SK-N-SH treated with all-trans-retinoic acid at 6 μM for 48 hours (cell line): ENCODE measurements around the gene RNF166.

ENCODE experiments used
- ATAC-seq: fragments of 200-7000 bp; cut with Tn5 transposase; 3 replicates; pipeline ENCODE4 v1.9.1; 2020; ENCODE audit warnings: mild to moderate bottlenecking, moderate library complexity
- ARNTL ChIP-seq: fragments of 450-650 bp; formaldehyde crosslinking; IDR thresholded peaks from 2 replicates; pipeline ENCODE4 v1.5.0; 2020; ENCODE audit warnings: low read depth, mild to moderate bottlenecking, moderate library complexity, borderline replicate concordance
- BACH2 ChIP-seq: fragments of 250-450 bp; sonication (Bioruptor Pico); IDR thresholded peaks from 2 replicates; pipeline ENCODE4 v1.9.0; 2021; ENCODE audit warnings: mild to moderate bottlenecking, borderline replicate concordance
- CSDC2 ChIP-seq: fragments of 250-450 bp; sonication (Bioruptor Pico); IDR thresholded peaks from 2 replicates; pipeline ENCODE4 v1.5.0; 2020; ENCODE audit warnings: mild to moderate bottlenecking, moderate library complexity
- GLIS3 ChIP-seq: fragments of 250-450 bp; sonication (Bioruptor Pico); IDR thresholded peaks from 2 replicates; pipeline ENCODE4 v1.5.0; 2020; ENCODE audit warnings: mild to moderate bottlenecking, moderate library complexity
- ISL1 ChIP-seq: fragments of 250-450 bp; sonication (Bioruptor Pico); IDR thresholded peaks from 2 replicates; pipeline ENCODE4 v2.1.2; 2022; ENCODE audit warnings: mild to moderate bottlenecking, moderate library complexity
- OSR1 ChIP-seq: fragments of 250-450 bp; sonication (Bioruptor Pico); IDR thresholded peaks from 2 replicates; pipeline ENCODE4 v1.8.0; 2022; ENCODE audit warnings: moderate library complexity, mild to moderate bottlenecking, inconsistent platforms
- PPARA ChIP-seq: fragments of 250-450 bp; sonication (Bioruptor Pico); IDR thresholded peaks from 2 replicates; pipeline ENCODE4 v1.5.0; 2020; ENCODE audit warnings: mild to moderate bottlenecking, borderline replicate concordance
- RARB ChIP-seq: fragments of 250-450 bp; sonication (Bioruptor Pico); IDR thresholded peaks from 2 replicates; pipeline ENCODE4 v1.8.0; 2021; ENCODE audit warnings: mild to moderate bottlenecking, moderate library complexity
- TCF4 ChIP-seq: fragments of 250-450 bp; sonication (Bioruptor Pico); IDR thresholded peaks from 2 replicates; pipeline ENCODE4 v1.8.0; 2021; ENCODE audit warnings: mild to moderate bottlenecking, moderate library complexity, borderline replicate concordance
- TOX ChIP-seq: fragments of 250-450 bp; sonication (Bioruptor Pico); IDR thresholded peaks from 2 replicates; pipeline ENCODE4 v1.8.0; 2021; ENCODE audit warnings: mild to moderate bottlenecking, moderate library complexity, borderline replicate concordance
- ZC3H10 ChIP-seq: fragments of 250-450 bp; sonication (Bioruptor Pico); IDR thresholded peaks from 2 replicates; pipeline ENCODE4 v1.5.1; 2021; ENCODE audit warnings: mild to moderate bottlenecking, moderate library complexity
- ZFP3 ChIP-seq: fragments of 250-450 bp; sonication (Bioruptor Pico); IDR thresholded peaks from 2 replicates; pipeline ENCODE4 v1.5.0; 2020; ENCODE audit warnings: mild to moderate bottlenecking, moderate library complexity
- ZFP30 ChIP-seq: fragments of 450-650 bp; formaldehyde crosslinking; IDR thresholded peaks from 2 replicates; pipeline ENCODE4 v1.5.0; 2022; ENCODE audit warnings: mild to moderate bottlenecking, moderate library complexity
- ZNF565 ChIP-seq: fragments of 450-650 bp; formaldehyde crosslinking; conservative IDR thresholded peaks from 2 replicates; pipeline ENCODE4 v1.5.0; 2020; ENCODE audit warnings: low read depth, mild to moderate bottlenecking, moderate library complexity
- ZNF70 ChIP-seq: fragments of 450-650 bp; formaldehyde crosslinking; IDR thresholded peaks from 2 replicates; pipeline ENCODE4 v1.5.0; 2020; ENCODE audit warnings: mild to moderate bottlenecking, moderate library complexity
- TF ChIP-seq, protein P1 (sequence below): fragments of 250-450 bp; sonication (Bioruptor Pico); IDR thresholded peaks from 2 replicates; pipeline ENCODE4 v1.5.1; 2021; ENCODE audit warnings: mild to moderate bottlenecking, moderate library complexity
- TF ChIP-seq, protein P2 (sequence below): fragments of 250-450 bp; sonication (Bioruptor Pico); IDR thresholded peaks from 2 replicates; pipeline ENCODE4 v1.8.0; 2020; ENCODE audit warnings: mild to moderate bottlenecking, moderate library complexity, borderline replicate concordance
- TF ChIP-seq, protein P3 (sequence below): fragments of 250-450 bp; sonication (Bioruptor Pico); IDR thresholded peaks from 2 replicates; pipeline ENCODE4 v1.8.0; 2021; ENCODE audit warnings: low read depth, mild to moderate bottlenecking, moderate library complexity, borderline replicate concordance
- TF ChIP-seq, protein P4 (sequence below): fragments of 250-450 bp; sonication (Bioruptor Pico); IDR thresholded peaks from 2 replicates; pipeline ENCODE4 v1.5.1; 2020; ENCODE audit warnings: low read depth, mild to moderate bottlenecking, moderate library complexity

RNF166 gene

DNA sequence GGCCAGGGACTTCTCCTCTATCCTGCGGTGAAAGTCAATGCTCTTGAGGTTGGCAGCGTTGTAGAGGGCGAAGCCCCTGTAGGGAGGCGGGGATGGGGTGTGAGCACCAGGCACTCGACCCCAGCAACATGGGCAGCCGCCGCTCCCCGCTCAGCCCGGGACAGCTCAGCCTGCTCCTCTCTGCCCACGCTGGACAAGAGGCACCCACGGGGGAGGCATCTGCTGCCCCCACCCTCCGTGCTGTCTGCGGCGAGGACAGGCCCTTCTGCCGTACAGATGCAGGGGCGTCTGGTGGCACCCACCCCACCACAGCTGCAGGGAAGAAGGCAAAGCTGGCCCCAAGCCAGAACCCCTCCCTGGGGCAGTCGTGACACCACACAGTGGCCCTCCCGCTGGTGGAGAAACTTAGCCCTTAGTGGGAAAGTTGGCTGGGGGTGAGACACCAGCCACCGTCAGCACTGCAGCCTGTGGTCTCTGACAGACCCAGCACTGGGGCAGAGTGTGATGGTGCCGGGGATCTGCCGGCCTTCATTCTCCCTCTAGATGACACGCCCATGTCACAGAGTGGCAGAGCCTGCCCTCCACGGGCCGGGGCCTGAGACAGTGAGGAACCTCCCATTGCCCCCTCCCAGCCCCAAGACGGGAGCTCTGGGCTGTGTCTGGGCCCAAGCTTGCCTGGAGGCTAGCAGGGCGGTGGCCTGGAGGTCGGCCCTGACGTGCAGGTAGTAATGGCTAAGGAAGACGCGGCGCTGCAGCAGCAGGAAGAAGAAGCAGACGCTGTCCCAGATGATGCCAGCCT lies 19.6 kb upstream of the RNF166 start:
- TF ChIP-seq, protein P1, sequence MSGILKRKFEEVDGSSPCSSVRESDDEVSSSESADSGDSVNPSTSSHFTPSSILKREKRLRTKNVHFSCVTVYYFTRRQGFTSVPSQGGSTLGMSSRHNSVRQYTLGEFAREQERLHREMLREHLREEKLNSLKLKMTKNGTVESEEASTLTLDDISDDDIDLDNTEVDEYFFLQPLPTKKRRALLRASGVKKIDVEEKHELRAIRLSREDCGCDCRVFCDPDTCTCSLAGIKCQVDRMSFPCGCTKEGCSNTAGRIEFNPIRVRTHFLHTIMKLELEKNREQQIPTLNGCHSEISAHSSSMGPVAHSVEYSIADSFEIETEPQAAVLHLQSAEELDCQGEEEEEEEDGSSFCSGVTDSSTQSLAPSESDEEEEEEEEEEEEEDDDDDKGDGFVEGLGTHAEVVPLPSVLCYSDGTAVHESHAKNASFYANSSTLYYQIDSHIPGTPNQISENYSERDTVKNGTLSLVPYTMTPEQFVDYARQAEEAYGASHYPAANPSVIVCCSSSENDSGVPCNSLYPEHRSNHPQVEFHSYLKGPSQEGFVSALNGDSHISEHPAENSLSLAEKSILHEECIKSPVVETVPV: no peak
- TF ChIP-seq ZFP3 (CRISPR knock-in tag) (no peak), ZNF70 (no peak), ARNTL (CRISPR knock-in tag) (no peak), PPARA (CRISPR knock-in tag) (no peak), OSR1 (CRISPR knock-in tag) (no peak), ZNF565 (CRISPR knock-in tag) (no peak), GLIS3 (no peak), ZFP30 (no peak), BACH2 (CRISPR knock-in tag) (no peak)
- TF ChIP-seq, protein P2, sequence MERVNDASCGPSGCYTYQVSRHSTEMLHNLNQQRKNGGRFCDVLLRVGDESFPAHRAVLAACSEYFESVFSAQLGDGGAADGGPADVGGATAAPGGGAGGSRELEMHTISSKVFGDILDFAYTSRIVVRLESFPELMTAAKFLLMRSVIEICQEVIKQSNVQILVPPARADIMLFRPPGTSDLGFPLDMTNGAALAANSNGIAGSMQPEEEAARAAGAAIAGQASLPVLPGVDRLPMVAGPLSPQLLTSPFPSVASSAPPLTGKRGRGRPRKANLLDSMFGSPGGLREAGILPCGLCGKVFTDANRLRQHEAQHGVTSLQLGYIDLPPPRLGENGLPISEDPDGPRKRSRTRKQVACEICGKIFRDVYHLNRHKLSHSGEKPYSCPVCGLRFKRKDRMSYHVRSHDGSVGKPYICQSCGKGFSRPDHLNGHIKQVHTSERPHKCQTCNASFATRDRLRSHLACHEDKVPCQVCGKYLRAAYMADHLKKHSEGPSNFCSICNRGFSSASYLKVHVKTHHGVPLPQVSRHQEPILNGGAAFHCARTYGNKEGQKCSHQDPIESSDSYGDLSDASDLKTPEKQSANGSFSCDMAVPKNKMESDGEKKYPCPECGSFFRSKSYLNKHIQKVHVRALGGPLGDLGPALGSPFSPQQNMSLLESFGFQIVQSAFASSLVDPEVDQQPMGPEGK: no peak
- TF ChIP-seq, all 23 proteins: peak for 0

DNA sequence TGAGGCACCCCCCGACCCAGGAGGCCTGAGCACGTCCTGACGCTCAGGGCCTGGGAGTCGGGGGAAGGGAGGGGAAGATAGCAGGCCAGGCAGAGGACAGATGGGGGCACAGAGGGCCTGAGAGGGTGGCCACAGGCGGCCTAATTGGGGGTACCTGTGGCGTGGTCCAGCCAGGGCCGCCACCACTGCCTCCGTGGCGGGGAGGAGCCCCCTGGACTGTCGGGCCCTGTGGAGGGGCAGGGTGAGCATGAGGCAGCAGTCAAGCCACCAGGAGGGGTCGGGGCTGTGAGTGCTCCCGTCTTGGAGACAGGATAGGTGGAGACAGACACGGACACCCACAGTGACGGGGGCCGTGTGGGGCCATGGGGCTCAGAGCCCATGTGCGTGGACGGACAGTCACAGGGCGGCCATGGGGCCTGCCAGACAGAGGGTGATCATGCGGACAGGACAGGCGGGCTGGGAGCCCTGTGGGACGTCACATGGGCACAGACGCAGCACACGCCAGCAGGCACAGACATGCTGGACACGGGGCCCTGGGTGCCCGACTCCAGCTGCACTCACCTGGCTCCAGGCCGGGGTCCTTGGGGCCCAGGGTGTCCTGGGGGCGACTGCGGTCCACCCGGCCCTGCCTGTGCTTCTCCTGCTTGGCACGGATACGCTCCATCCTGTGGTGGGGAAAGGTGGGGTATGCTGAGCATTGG lies 18.8 kb upstream of the RNF166 start:
- TF ChIP-seq ISL1 (CRISPR knock-in tag) (no peak), TCF4 (CRISPR knock-in tag) (no peak), TOX (CRISPR knock-in tag) (no peak), ZFP3 (CRISPR knock-in tag) (no peak), PPARA (CRISPR knock-in tag) (no peak), ZNF565 (CRISPR knock-in tag) (no peak), ARNTL (CRISPR knock-in tag) (no peak), ZNF70 (no peak), BACH2 (CRISPR knock-in tag) (no peak), OSR1 (CRISPR knock-in tag) (no peak), ZC3H10 (CRISPR knock-in tag) (no peak), CSDC2 (CRISPR knock-in tag) (no peak), RARB (CRISPR knock-in tag) (no peak)
- TF ChIP-seq, protein P1: no peak
- TF ChIP-seq, protein P2: no peak
- TF ChIP-seq, protein P3, sequence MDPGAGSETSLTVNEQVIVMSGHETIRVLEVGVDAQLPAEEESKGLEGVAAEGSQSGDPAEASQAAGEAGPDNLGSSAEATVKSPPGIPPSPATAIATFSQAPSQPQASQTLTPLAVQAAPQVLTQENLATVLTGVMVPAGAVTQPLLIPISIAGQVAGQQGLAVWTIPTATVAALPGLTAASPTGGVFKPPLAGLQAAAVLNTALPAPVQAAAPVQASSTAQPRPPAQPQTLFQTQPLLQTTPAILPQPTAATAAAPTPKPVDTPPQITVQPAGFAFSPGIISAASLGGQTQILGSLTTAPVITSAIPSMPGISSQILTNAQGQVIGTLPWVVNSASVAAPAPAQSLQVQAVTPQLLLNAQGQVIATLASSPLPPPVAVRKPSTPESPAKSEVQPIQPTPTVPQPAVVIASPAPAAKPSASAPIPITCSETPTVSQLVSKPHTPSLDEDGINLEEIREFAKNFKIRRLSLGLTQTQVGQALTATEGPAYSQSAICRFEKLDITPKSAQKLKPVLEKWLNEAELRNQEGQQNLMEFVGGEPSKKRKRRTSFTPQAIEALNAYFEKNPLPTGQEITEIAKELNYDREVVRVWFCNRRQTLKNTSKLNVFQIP (CRISPR knock-in tag): no peak
- TF ChIP-seq, protein P4, sequence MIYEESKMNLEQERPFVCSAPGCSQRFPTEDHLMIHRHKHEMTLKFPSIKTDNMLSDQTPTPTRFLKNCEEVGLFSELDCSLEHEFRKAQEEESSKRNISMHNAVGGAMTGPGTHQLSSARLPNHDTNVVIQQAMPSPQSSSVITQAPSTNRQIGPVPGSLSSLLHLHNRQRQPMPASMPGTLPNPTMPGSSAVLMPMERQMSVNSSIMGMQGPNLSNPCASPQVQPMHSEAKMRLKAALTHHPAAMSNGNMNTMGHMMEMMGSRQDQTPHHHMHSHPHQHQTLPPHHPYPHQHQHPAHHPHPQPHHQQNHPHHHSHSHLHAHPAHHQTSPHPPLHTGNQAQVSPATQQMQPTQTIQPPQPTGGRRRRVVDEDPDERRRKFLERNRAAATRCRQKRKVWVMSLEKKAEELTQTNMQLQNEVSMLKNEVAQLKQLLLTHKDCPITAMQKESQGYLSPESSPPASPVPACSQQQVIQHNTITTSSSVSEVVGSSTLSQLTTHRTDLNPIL (CRISPR knock-in tag): no peak
- no peak; the same call in 2 of the 3 replicates for ATAC-seq

More for the DNA sequence above, 19.6 kb upstream of the RNF166 start:
- no peak for ATAC-seq
